Stimulated activated CD4-positive, alpha-beta T cell treated with anti-CD3 and anti-CD28 coated beads, Interleukin-15, amount 100 ng/mL, for 48 hours (primary cell): Measurements from ENCODE around the gene TNKS2.
A peak's percentile ranks its signal among the peaks of the same experiment; 100 is the strongest.
"Not testable (repeated sequence)": the region's sequence is repeated elsewhere in the genome, so short reads cannot be mapped to it uniquely, and the experiment has no call there.

Experiments used
- DNase-seq, 2 donors: peaks; one replicate each; pipeline ENCODE4 v3.0.0-alpha.2; 2020; ENCODE audit warnings: low read depth in 2 of 2

TNKS2 gene

DNA sequence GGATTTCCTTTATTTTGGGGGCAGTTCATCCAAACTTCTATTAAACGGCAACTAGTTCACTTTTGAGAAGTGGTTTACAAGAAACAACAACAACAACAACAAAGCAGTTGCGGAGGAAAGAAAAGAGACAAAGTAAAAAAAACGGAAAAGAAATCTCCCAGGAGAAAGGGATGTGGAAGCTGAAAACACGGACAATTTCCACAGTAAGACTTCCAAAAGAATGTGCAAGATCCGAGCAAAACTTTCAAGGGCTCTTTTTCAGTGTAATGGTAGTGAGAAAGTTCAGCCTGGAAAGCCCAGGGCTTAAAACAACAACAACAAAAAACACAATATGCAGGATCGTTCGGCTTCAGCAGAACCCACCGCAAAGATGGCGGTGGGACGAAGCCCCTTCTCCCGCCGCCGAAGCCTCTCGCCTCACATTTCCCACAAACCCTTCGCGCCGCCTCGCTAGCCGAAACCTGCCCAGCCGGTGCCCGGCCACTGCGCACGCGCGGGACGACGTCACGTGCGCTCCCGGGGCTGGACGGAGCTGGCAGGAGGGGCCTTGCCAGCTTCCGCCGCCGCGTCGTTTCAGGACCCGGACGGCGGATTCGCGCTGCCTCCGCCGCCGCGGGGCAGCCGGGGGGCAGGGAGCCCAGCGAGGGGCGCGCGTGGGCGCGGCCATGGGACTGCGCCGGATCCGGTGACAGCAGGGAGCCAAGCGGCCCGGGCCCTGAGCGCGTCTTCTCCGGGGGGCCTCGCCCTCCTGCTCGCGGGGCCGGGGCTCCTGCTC lies at the start of gene TNKS2:
TNKS2 (plus strand) TSS at position 553 of the 775 bp plus-strand sequence. CDS start 265 bp downstream, outside the sequence.
- peak; percentile 87 to 89 for DNase-seq

DNA sequence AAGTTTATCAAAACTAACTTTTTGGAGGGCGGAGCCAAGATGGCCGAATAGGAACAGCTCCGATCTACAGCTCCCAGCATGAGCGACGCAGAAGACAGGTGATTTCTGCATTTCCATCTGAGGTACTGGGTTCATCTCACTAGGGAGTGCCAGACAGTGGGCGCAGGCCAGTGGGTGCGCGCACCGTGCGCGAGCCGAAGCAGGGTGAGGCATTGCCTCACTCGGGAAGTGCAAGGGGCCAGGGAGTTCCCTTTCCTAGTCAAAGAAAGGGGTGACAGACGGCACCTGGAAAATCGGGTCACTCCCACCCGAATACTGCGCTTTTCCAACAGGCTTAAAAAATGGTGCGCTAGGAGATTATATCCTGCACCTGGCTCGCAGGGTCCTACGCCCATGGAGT lies 48.6 kb upstream of the TNKS2 start:
- not testable (repeated sequence) for DNase-seq

DNA sequence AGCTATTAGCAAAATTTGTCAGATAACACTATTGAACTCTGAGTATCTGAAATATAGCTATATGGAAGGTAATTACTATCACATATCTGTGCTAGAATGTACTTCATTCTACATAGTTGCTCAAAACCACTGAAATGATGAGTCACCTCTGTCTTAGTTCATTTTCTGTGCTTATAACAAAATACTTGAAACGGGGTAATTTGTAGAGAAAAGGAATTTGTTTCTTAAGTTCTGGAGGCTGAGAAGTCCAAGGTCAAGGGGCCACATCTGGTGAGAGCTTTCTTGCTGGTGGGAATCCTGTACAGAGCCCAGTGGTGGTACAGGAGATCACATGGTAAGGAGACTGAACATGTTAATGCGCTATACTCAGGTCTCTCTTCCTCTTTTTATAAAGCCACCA lies 41.9 kb upstream of the TNKS2 start:
- DNase-seq, result no peak

DNA sequence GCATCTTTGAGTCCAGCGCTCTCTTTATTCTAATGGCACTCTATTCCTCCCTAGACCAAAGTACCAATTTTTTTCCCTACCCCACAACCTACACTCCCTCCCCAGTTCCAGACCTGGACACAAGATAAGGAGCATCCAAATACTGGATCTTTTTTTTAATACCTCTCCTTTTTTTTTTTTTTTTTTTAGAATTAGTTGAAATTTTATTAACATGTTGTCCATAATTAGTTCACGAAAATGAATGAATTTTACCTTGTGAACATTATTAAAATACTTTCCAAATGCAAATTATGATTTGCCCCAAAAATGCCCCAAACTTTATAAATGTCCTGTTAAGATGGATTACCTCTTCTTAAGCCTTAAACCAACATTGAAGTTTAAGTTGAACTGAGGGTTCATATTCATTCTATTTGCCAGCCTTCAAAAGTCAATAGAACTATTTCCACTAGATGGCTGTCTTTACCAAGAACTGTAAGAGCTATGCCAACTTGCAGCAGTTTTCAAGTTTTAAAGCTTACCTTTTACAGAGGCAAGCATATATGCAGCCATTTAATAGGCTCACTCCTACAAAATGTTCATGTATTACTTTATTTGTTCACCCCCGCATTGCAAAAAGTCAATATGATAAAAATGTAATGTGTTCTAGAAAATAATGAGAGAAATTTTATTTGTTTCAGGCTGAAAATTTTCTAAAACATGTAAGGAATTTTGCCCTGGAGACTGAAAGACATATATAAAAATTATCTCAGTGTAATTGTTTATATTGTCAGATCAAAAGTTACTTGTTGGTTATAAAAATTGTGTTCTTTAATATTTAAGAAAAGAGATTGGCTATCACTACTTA lies 39.7 kb upstream of the TNKS2 start:
- DNase-seq, result no peak

DNA sequence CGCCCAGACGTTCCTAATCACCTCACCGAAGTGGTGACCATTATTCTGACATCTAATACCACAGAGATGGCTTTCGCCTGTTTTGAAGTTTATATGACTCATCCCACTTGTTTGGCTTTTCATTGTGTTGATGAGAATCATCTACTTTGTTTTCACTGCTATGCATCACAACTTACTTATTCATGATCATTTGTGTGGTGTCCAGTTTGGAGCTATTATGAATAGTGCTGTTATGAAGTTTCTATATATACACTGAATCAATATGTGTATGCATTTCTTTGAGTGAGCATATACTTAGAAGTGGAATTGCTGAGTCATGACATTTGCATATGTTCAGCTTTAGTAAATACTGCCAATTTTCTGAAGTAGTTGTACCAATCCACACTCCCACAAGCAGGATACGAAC lies 38.6 kb upstream of the TNKS2 start:
- DNase-seq, result no peak

DNA sequence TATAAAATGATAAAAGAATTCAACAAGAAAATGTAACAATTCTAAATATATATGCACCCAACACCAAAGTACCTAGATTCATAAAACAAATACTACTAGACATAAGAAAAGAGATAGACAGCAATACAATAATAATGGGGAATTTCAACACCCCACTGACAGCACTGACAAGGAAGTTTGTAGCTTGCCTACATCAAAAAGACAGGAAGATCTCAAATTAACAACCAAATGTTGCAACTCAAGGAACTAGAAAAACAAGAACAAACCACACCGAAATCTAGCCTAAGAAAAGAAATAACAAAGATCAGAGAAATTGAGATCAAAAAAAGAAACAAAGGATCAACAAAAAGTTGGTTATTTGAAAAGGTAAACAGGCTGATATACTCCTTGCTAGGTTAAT lies 36.5 kb upstream of the TNKS2 start:
- DNase-seq, result no peak

DNA sequence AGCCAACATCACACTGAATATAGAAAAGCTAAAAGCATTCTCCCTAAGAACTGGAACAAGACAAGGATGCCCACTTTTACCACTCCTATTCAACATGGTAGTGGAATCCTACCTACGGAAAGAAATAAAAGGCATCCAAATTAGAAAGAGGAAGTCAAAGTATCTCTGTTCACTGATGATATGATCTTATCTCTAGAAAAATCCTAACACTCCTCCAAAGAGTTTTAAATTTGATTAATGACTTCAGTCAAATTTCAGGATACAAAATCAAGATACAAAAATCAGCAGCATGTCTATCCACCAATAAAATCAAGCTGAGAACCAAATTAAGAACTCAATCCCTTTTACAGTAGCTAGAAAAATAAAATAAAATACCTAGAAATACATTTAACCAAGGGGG lies 35.3 kb upstream of the TNKS2 start:
- DNase-seq, result no peak

DNA sequence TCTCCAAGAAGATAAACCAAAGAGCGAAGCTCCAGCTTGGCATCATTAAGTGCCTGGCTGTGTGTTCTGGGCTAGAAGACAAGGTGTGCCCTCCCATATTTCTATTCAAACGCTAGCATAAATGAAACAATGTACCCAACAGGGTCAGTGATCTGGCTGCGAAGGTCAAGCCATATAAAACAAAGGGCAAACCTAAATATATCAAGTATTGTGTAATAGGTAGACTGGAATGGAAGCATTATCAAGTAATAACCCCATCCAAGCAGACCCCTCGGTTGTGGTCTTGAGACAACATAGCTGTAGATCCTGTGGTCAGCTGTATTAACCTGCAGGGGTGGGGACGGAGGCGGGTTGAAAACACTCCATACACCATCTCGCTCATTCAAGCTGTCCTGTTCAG lies 31.6 kb upstream of the TNKS2 start:
- DNase-seq, result no peak

DNA sequence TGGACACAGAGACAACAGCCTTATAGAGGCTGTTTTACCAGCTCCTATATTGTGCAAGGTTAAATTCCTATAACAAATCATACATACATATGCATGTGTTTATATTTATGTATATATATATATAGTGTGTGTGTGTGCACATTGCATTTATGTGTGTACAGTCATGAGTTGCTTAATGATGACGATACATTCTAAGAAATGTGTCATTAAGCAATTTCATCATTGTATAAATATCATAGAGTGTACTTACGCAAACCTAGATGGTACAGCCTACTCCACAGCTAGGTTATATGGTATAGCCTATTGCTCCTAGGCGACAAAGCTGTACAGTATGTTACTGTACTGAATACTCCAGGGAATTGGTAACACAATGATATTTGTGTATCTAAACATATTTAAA lies 30.1 kb upstream of the TNKS2 start:
- DNase-seq, result no peak

DNA sequence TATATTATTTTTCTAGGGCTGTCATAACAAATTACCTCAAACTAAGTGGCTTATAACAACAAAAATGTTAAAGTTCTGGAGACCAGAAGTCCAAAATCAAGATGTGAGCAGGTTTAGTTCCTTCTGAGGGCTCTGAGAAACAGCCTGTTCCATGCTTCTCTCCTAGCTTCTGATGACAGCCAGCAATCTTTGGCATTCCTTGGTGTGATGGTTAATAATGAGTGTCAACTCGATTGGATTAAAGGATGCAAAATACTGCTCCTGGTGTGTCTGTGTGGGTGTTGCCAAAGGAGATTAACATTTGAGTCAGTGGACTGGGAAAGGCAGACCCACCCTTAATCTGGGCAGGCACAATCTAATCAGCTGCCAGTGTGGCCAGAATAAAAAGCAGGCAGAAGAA lies 26.3 kb upstream of the TNKS2 start:
- no peak for DNase-seq

DNA sequence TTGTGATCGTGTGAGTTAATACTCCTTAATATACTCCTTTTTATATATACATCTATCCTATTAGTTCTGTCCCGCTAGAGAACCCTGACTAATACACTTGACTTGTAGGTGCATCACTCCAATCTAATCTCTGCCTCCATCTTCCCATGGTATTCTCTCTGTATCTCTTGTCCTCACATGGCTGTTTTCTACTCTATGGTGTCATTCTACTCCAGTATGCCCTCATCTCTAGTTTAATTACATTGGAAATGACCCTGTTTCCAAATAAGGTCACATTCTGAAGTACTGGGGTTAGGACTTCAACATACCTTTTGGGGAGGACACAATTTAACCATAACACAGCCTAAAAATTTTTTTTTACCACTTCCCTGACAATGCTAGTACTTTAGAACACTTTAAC lies 25.8 kb upstream of the TNKS2 start:
- no peak for DNase-seq

DNA sequence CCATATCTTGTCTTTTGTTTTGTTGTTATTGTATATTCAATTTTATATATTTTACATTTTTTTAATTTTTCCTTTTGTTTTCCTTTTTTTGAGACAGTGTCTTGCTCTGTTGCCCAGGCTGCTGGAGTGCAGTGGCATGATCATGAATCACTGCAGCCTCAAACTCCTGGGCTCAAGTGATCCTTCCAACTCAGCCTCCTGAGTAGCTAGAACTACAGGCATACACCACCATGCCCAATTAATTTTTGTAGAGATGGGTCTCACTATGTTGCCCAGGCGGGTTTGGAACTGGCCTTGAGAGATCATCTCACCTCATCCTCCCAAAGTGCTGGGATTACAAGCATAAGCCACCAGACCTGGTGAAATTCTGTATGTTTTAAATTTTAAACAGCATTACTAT lies 25.4 kb upstream of the TNKS2 start:
- no peak for DNase-seq

DNA sequence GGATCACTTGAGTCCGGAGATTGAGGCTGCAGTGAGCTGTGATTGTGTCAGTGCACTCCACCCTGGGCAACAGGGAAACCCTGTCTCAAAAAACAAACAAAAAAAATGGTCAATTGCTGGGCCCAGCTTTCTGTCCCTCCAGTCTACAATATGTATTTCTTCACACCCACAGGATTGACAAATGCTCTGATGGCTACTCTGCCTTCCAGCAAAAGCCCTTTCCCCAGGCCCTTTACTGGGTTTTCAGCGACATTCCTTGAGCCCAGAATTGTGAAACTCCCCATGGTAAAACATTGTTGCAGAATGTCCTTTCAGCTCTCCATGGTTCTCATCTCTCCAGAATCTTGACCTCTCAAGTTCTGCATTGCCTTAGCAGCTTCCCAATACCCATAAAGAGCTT lies 23.7 kb upstream of the TNKS2 start:
- DNase-seq, result no peak

DNA sequence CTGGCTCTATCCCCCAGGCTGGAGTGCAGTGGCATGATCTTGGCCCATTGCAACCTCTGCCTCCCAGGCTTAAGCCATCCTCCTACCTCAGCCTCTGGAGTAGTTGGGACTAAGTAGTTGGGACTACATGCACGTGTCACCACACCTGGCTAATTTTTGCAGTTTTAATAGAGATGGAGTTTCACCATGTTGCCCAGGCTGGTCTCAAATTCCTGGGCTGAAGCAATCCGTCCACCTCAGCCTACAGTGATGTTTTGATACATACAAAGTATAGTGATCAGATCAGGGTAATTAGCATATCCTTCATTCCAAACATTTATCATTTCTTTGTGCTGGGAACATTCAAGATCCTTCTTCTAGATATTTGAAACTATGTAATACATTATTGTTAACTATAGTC lies 22.5 kb upstream of the TNKS2 start:
- no peak for DNase-seq

DNA sequence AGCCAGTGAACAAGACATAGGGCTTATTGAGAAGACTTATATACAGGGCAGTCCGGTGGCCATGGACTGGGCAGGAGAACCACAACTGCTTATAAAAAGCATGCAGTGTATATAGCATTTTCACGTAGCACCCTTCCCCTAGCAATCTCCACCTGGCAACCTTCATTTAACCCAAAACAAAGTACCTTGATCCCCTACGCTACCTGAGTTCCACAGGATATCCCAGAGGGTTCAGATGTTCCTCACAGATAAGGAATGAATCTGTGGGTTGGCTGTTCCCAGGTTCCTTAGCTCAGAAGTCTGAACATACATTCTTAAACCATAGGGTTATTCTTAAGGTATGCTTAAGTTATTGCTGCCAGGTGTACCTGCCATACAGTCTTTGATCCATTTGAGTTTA lies 22.0 kb upstream of the TNKS2 start:
- DNase-seq, result no peak

DNA sequence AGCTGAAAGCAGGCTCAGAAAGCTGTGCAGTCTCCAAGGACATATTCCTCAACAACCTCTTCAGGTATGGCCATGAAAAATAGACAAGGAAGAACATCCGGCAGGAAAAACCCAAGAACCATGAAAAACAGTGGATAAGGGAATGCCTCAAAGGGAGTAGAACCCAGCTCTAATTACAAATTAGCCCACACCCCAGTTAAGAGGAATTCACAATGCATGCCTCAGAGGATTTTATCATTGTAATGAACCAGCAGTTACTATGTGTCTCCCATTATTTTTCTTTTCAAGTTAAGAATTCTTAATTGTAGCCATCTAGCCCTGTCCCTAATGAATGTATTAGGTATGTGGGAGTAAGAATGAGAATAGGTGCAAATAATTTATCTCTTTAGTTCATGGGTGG lies 19.7 kb upstream of the TNKS2 start:
- no peak for DNase-seq

DNA sequence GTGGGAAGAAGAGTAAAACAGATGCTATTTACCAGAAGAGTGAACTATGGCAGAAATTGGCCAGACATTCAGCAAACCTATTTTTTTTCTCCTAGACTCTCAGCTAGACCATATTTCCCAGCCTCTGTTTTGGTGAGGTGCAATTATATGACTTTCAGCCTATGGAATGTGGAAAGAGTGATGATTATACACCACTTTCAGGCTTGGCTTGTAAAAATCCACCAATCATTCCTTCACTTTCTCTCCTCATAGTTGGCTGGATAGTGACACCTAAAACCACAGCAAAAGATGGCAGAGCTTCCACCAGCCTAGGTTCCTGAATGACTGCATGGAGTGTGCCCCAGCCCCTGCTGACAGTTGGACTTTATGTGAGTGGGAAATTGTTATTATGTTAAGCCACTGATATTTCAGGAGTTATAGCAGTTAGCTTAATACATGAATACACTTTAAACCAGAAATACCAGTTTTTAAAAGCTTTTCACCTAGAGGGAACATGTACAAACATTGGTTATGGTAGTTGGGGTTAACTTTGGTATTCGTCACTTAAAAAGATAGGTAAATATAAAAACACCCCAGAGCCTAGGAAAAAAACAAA lies 19.1 kb upstream of the TNKS2 start:
- no peak for DNase-seq

DNA sequence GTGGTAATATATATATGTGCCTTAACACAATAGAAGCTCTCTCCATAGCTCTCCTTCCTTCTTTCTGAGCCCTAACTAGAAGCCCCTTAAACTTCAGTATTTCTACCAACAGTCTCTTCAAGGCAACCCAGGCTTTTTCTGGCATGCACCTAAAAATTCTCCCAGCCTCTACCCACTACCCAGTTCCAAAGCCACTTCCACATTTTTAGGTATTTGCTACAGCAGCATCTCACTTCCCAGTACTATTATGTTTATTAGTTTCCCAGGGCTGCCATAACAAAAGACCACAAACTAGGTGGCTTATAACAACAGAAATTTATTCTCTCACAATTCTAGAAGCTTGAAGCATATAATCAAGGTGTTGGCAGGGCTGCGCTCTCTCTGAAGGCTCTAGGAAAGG lies 15.7 kb upstream of the TNKS2 start:
- DNase-seq, result no peak

DNA sequence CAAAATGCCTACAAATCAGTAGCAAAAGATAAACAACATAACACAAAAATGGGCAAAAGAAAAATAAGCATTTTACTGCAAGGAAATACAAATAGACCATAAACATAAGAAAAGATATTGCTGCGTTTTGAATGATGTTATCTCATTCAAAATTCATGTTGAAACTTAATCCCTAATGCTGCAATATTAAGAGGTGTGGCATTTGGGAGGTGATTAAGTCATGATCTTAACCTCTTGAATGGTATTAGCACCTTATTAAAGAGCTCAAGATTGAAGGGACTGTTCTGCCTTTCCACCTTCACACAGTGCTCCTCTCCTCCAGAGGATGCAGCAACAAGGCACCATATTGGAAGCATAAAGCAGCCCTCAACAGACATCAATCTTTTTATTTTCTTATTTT lies 12.4 kb upstream of the TNKS2 start:
- no peak for DNase-seq

DNA sequence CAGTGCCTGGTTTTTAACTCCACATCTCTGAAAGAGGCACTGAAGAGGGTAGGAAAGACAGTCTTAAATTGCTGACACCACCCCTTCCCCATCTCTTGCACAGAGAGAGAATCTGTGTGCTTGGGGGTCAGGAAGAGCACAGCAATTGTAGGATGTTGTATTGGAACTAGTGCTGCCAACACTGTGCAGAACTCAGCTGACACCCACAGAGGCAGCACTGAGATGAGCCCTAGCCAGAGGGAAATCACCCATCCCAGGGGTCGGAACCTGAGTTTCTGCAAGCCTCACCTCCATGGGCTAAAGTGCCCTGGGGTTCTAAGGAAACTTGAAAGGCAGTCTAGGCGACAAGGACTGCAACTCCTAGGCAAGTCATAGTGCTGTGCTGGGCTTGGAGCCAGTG lies 11.0 kb upstream of the TNKS2 start:
- DNase-seq, result no peak

DNA sequence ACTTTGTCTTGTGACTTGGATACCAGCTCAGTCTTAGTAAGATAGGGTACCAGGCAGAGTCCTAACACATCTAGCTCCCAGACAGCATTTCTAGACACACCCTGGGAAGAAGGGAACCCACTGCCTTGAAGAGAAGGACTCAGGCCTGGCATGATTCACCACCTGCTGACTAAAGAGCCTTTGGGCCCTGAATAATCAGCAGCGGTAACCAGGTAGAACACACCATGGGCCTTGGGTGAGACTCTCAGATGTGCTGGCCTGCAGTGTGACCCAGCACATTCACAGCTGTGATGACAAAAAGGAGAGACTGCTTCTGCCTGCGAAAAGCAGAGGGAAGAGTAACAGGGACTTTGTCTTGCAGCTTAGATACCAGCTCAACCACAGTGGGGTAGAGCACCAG lies 10.4 kb upstream of the TNKS2 start:
- no peak for DNase-seq

DNA sequence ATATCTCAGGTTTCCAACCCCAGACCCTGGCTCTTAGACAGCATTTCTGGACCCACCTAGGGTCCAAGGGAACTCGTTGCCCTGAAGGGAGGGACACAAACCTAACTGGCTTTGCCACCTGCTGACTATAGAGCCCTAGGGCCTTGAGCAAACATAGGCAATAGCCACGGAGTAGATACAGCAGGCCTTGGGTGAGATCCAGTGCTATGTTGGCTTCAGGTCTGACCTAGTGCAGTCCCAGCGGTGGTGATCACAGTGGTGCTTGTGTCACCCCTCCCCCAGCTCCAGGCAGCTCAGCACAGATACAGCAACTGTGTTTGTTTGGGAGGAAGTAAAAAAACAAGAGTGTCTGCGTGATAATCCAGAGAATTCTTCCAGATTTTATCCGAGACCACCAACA lies 9.7 kb upstream of the TNKS2 start:
- no peak for DNase-seq
